Neural progenitor cell (in vitro differentiated cells): ENCODE measurements around the gene IBA57.

Source experiments
- CTCF ChIP-seq: fragments of 200-600 bp; sonication (generic); IDR thresholded peaks from 2 replicates; pipeline ENCODE4 v1.5.1; 2017; ENCODE audit warnings: antibody characterized with exemption, mild to moderate bottlenecking
- EZH2 ChIP-seq: fragments of 200-600 bp; sonication (generic); IDR thresholded peaks from 2 replicates; pipeline ENCODE4 v1.6.1; 2017; ENCODE audit warnings: antibody characterized with exemption, mild to moderate bottlenecking, moderate library complexity
- EZH2phosphoT487 ChIP-seq: fragments of 200-600 bp; sonication (generic); IDR thresholded peaks from 2 replicates; pipeline ENCODE4 v1.6.1; 2017; ENCODE audit warnings: antibody characterized with exemption

- no peak for TF ChIP-seq CTCF
- TF ChIP-seq EZH2phosphoT487, result no peak
- no peak for TF ChIP-seq EZH2
Measured at GRCh38 chr1:228123505-228123904, 42.1 kb upstream of the IBA57 start.
